ENCODE data around the gene CAMTA1. TPM values are rescaled to one million over a fixed set of nuclear protein-coding genes. Genes with fewer than 3 reads are reported as not detected.
"Not testable (repeated sequence)": the region's sequence is repeated elsewhere in the genome, so short reads cannot be mapped to it uniquely, and the experiment has no call there.

The CAMTA1 gene
- total RNA-seq, 1 donor from 2014 or later, result 47.9 TPM

DNA sequence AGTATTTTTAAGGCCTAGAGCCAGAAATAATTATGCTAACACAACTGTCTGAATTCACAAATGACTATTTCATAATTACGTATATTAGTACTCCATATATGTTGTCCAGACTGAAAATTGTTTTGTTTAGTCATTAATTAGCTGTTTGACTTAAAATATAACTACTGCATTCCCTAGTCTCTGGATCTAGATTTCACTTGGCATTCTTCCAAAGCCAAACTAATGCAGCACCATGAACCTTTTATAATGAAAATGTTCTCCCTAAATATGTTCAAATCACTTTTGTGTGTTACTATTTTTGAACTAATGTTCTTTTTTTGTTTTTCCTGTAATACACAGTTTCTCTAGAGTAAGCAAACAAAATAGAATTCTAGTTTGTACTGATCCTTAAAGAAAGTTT lies 46.1 kb downstream of the CAMTA1 start:
- intact Hi-C loops (cut with DNase I), result no loop called here

DNA sequence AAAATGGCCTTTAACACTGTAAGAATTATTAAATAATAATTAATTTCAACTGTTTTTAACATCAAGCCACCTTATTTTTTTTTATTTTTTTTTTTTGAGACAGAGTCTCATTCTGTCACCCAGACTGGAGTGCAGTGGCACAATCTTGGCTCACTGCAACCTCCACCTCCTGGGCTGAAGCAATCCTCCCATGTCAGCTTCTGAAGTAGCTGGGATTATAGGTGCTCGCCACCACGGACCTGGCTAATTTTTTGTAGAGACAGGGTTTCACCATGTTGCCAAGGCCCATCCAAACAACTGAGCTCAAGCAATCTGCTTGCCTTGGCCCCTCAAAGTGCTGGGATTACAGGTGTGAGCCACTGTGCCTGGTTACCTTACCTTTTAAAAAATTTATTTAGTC lies 46.8 kb downstream of the CAMTA1 start:
- ATAC-seq; DNase-seq; H3K27me3 ChIP-seq (ENCODE audit: low read depth); H3K4me3 ChIP-seq; H3K4me1 ChIP-seq; intact Hi-C loops (cut with DNase I); H3K27ac ChIP-seq; H3K36me3 ChIP-seq; H3K9me3 ChIP-seq: not testable (repeated sequence)

More for the DNA sequence above, 46.1 kb downstream of the CAMTA1 start:
- Histone ChIP-seq H3K4me3 (no peak overlapping the region), H3K9me3 (no peaks in the 10 kb centered on the region), H3K27me3 (ENCODE audit: low read depth) (no peaks in the 10 kb centered on the region), H3K36me3 (no peaks in the 10 kb centered on the region), H3K27ac (no peak overlapping the region), H3K4me1 (no peaks in the 10 kb centered on the region)
- ATAC-seq (no peak), DNase-seq (no peak)
- TF ChIP-seq, protein P1, sequence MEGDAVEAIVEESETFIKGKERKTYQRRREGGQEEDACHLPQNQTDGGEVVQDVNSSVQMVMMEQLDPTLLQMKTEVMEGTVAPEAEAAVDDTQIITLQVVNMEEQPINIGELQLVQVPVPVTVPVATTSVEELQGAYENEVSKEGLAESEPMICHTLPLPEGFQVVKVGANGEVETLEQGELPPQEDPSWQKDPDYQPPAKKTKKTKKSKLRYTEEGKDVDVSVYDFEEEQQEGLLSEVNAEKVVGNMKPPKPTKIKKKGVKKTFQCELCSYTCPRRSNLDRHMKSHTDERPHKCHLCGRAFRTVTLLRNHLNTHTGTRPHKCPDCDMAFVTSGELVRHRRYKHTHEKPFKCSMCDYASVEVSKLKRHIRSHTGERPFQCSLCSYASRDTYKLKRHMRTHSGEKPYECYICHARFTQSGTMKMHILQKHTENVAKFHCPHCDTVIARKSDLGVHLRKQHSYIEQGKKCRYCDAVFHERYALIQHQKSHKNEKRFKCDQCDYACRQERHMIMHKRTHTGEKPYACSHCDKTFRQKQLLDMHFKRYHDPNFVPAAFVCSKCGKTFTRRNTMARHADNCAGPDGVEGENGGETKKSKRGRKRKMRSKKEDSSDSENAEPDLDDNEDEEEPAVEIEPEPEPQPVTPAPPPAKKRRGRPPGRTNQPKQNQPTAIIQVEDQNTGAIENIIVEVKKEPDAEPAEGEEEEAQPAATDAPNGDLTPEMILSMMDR (IDR thresholded peaks at IDR 0.05), result no peak

DNA sequence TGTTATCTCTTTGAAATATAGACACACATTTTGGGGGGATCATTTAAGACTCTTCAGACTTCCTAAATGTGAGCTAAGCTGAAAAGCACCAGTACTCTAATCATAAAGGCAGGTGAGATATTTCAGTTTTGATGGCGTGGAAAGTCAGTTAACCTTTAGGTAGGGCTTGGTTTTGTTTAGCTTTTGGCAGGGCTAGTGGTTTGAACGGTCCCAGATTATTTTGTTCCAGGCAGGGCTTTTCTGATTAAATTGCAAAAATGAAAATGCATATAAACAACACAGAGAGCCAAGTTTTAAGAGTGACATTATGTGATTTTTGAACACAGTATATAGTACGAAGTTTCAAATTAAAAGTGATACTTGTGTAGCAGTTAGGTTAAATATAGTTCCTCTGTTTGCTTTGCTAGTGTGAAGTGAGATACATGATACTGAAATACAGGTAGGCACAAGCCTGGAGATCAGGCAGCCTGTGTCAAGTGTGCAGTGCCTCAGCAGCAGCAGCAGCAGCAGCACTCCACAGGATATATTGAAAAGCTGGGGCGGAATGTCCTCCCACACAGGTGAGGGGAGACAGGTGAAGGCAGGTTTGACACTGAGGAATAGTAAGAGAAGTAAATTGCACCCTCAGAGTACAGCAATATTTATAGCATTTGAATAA lies 47.4 kb downstream of the CAMTA1 start:
- intact Hi-C loops (cut with DNase I), result no loop called here
- Histone ChIP-seq H3K36me3 (no peaks in the 10 kb centered on the region), H3K4me3 (no peak overlapping the region), H3K27me3 (ENCODE audit: low read depth) (no peaks in the 10 kb centered on the region), H3K4me1 (no peaks in the 10 kb centered on the region), H3K9me3 (no peaks in the 10 kb centered on the region), H3K27ac (no peak overlapping the region)
- ATAC-seq (no peak), DNase-seq (no peak)
- TF ChIP-seq, protein P1 (IDR thresholded peaks at IDR 0.05), result no peak

DNA sequence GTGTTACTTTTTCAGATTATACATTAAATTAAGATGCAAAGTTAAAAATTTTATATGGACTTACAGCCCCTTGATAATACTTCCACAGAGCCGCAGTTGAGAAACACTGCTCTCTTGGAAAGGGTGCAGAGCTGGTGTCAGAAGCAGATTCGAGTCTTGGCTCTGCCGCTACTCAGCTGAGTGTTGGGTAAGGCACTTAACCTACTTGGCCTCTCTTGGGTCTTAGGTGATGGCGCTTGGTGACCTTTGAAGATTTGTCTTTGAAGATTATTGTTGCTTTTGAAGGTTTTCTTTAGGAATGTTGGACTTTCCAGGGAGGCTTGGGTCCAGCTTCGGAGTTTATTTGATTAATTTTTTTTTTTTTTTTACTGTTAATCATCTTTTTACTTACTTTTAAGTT lies 48.5 kb downstream of the CAMTA1 start:
- intact Hi-C loops (cut with DNase I), result no loop called here
- DNase-seq, result no peak

DNA sequence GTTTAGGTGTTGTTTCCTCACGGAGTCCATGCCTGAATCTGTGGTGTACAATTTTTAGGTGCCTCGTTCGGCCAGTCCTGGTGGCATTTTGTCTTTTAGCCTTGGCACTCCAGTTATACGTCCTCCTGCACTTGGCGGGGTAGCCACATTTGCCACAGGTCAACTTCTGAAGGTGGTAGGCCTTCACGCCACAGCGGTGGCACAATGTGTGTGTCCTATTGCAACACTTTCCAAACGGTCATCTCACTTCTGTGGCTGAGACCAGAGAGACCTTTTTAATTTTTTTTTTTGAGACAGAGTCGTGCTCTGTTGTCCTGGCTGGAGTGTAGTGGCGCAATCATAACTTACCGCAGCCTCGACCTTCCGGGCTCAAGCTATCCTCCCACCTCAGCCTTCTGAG lies 49.1 kb downstream of the CAMTA1 start:
- no peak overlapping the region for H3K4me3 ChIP-seq
- intact Hi-C loops (cut with DNase I), result no loop called here
- no peak overlapping the region for H3K27ac ChIP-seq
- H3K9me3 ChIP-seq, result no peaks in the 10 kb centered on the region
- no peaks in the 10 kb centered on the region for H3K4me1 ChIP-seq
- no peaks in the 10 kb centered on the region for H3K27me3 ChIP-seq (ENCODE audit: low read depth)
- TF ChIP-seq, protein P1 (IDR thresholded peaks at IDR 0.05), result no peak
- no peaks in the 10 kb centered on the region for H3K36me3 ChIP-seq
- DNase-seq (no peak), ATAC-seq (no peak)

More for the DNA sequence above, 48.5 kb downstream of the CAMTA1 start:
- TF ChIP-seq, protein P1 (IDR thresholded peaks at IDR 0.05), result no peak
- Histone ChIP-seq H3K27ac (no peak overlapping the region), H3K36me3 (no peaks in the 10 kb centered on the region), H3K4me3 (no peak overlapping the region), H3K4me1 (no peaks in the 10 kb centered on the region), H3K27me3 (ENCODE audit: low read depth) (no peaks in the 10 kb centered on the region), H3K9me3 (no peaks in the 10 kb centered on the region)
- ATAC-seq, result peak in 1 of 2 donors; percentile 79

DNA sequence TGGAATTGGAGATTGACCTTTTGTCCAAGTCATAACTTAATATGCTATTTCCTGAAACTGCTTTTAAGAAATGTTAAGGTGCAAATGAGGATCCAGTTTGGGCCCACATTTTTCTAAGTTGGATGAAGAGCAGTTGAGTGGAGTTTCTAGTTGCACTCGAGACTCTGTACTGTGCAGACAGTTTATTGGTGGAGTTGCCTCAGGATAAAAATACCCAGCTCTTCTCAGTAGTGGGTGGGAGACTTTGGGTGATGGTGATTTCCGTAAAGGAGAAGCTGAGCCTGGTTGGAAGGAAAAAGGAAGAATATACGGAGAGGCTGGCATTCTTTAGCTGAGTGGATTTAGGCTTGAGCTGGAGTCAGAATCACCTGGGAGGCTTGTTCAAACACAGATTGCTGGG lies 49.9 kb downstream of the CAMTA1 start:
- Histone ChIP-seq H3K9me3 (no peaks in the 10 kb centered on the region), H3K4me3 (no peak overlapping the region), H3K36me3 (no peaks in the 10 kb centered on the region), H3K27me3 (ENCODE audit: low read depth) (no peaks in the 10 kb centered on the region), H3K4me1 (no peaks in the 10 kb centered on the region), H3K27ac (no peak overlapping the region)
- TF ChIP-seq, protein P1 (IDR thresholded peaks at IDR 0.05), result no peak
- ATAC-seq, result peak in 1 of 2 donors; percentile 62
- no peak for DNase-seq
- intact Hi-C loops (cut with DNase I), result no loop called here

All from lower lobe of right lung (tissue), 2 donors.